ENCODE measurements around the gene CYREN.
"Not testable (repeated sequence)": the region's sequence is repeated elsewhere in the genome, so short reads cannot be mapped to it uniquely, and the experiment has no call there.

CYREN gene

GRCh38 chr7:135128931-135129330, 41.6 kb downstream of the CYREN start:
- no peak for TF ChIP-seq CTCF (IDR thresholded peaks at IDR 0.05; ENCODE audit: low read length, missing control alignments)
- H3K4me3 ChIP-seq (replicated peaks; ENCODE audit: low read depth, low read length) = no peak overlapping the region
- no peak for DNase-seq (ENCODE audit: low read depth)

GRCh38 chr7:135124631-135125030, 45.9 kb downstream of the CYREN start:
- DNase-seq (ENCODE audit: low read depth); H3K4me3 ChIP-seq (replicated peaks; ENCODE audit: low read depth, low read length): not testable (repeated sequence)

GRCh38 chr7:135121868-135122267, 48.6 kb downstream of the CYREN start:
- no peak overlapping the region for H3K4me3 ChIP-seq (replicated peaks; ENCODE audit: low read depth, low read length)
- no peak for TF ChIP-seq CTCF (IDR thresholded peaks at IDR 0.05; ENCODE audit: low read length, missing control alignments)
- DNase-seq (ENCODE audit: low read depth) = no peak

GRCh38 chr7:135117096-135117495, 53.4 kb downstream of the CYREN start:
- no peak for DNase-seq (ENCODE audit: low read depth)
- no peak for TF ChIP-seq CTCF (IDR thresholded peaks at IDR 0.05; ENCODE audit: low read length, missing control alignments)
- no peak overlapping the region for H3K4me3 ChIP-seq (replicated peaks; ENCODE audit: low read depth, low read length)
